Head of caudate nucleus (tissue), 42 donors: Measurements from ENCODE around the gene CFAP65.

Experiments
- DNase-seq, 42 donors: peaks; one replicate each; pipeline versions ENCODE4 v3.0.0 to v3.0.0-alpha.2; 2020 to 2021; ENCODE audit warnings: mixed read lengths in 7 of 42
- intact Hi-C: fragments of 100-400 bp; cut with DNase I; formaldehyde crosslinking; loops from one replicate; pipeline ENCODE4 v1.15.0; 2022

CFAP65 gene

GRCh38 chr2:218961651-218962570 lies 79.4 kb downstream of the CFAP65 start:
- intact Hi-C loops: no loop called here
- peak in 7 of 42 donors; percentile 33 to 48 (median 34) for DNase-seq

GRCh38 chr2:218961229-218961628 lies 80.1 kb downstream of the CFAP65 start:
- intact Hi-C loops: no loop called here
- DNase-seq: no peak

- intact Hi-C loops: no loop called here
- DNase-seq: peak in 4 of 42 donors; percentile 17 to 51 (median 30)
Measured at GRCh38 chr2:218960309-218961165, 80.8 kb downstream of the CFAP65 start.

- DNase-seq: no peak
- intact Hi-C loops: loop anchor here (5.0 kb wide), 1 partner anchor 63 kb away; no protein-coding TSS in a partner anchor
Measured at GRCh38 chr2:218959761-218960308, 81.5 kb downstream of the CFAP65 start.

GRCh38 chr2:218959141-218959731 lies 82.1 kb downstream of the CFAP65 start, which contains the start of gene CDK5R2:
Gene CDK5R2, plus strand, starts transcription at chr2:218959666. Its CDS starts 155 bp downstream, at chr2:218959821.
- intact Hi-C loops: loop anchor here (5.0 kb wide), 1 partner anchor 62 kb away; no protein-coding TSS in a partner anchor

GRCh38 chr2:218958276-218958675 lies 83.0 kb downstream of the CFAP65 start:
- DNase-seq: no peak
- intact Hi-C loops: loop anchor here (5.0 kb wide), 1 partner anchor 61 kb away; no protein-coding TSS in a partner anchor

More at GRCh38 chr2:218959141-218959731, 82.1 kb downstream of the CFAP65 start, which contains the start of gene CDK5R2:
- DNase-seq: peak; percentile 75 to 96 (median 90)

- DNase-seq: peak in 7 of 42 donors; percentile 7 to 66 (median 35)
- intact Hi-C loops: loop anchor here (5.0 kb wide), 1 partner anchor 60 kb away; no protein-coding TSS in a partner anchor
Measured at GRCh38 chr2:218957671-218958070, 83.6 kb downstream of the CFAP65 start.

- peak in 2 of 42 donors; percentile 3 to 12 for DNase-seq
- intact Hi-C loops: loop anchor here (5.0 kb wide), 1 partner anchor 59 kb away; no protein-coding TSS in a partner anchor
Measured at GRCh38 chr2:218956039-218956438, 85.3 kb downstream of the CFAP65 start.

GRCh38 chr2:218954541-218955300 lies 86.6 kb downstream of the CFAP65 start:
- DNase-seq: peak in 41 of 42 donors; percentile 38 to 93 (median 71)
- intact Hi-C loops: loop anchor here (5.0 kb wide), 1 partner anchor 57 kb away; no protein-coding TSS in a partner anchor

- no peak for DNase-seq
- intact Hi-C loops: no loop called here
Measured at GRCh38 chr2:218953366-218953954, 87.9 kb downstream of the CFAP65 start.
